Glutamatergic neuron (in vitro differentiated cells): ENCODE data around the gene CTNND2. TPM values are rescaled to one million over a fixed set of nuclear protein-coding genes. Genes with fewer than 3 reads are reported as not detected.

Experiments
- DNase-seq: peaks from one replicate; pipeline ENCODE4 v3.0.0; 2022
- H3K27ac Mint-ChIP-seq: one replicate; pipeline ENCODE4 v1.8.0; 2020; ENCODE audit warnings: mild to moderate bottlenecking, mixed read lengths, inconsistent platforms; ENCODE audit not compliant: unreplicated experiment
- H3K27me3 Mint-ChIP-seq: one replicate; pipeline ENCODE4 v1.8.0; 2020; ENCODE audit warnings: mild to moderate bottlenecking, moderate library complexity, mixed read lengths, inconsistent platforms; ENCODE audit not compliant: unreplicated experiment
- H3K36me3 Mint-ChIP-seq: one replicate; pipeline ENCODE4 v1.8.0; 2020; ENCODE audit warnings: mild to moderate bottlenecking, mixed read lengths, inconsistent platforms; ENCODE audit not compliant: unreplicated experiment
- H3K4me1 Mint-ChIP-seq: one replicate; pipeline ENCODE4 v1.8.0; 2020; ENCODE audit warnings: mild to moderate bottlenecking, low read depth, mixed read lengths, inconsistent platforms; ENCODE audit not compliant: unreplicated experiment
- H3K4me3 Mint-ChIP-seq: one replicate; pipeline ENCODE4 v1.8.0; 2020; ENCODE audit warnings: mild to moderate bottlenecking, mixed read lengths, inconsistent platforms; ENCODE audit not compliant: unreplicated experiment
- H3K9me3 Mint-ChIP-seq: one replicate; pipeline ENCODE4 v1.8.0; 2020; ENCODE audit warnings: mild to moderate bottlenecking, moderate library complexity, mixed read lengths, inconsistent platforms; ENCODE audit not compliant: unreplicated experiment
- CTCF ChIP-seq: fragments of 200-600 bp; sonication (generic); IDR thresholded peaks from one replicate; pipeline ENCODE4 v1.5.0; 2021; ENCODE audit not compliant: partially characterized antibody, unreplicated experiment
- total RNA-seq: library from RNA; stranded (reverse); fragmentation: NEBNext Ultra II Directional; extraction: Animal tissue kit (Norgen Biotek cat#: 25700); gene quantifications from one replicate; pipeline ENCODE4 v1.2.1, GENCODE V29; 2021; ENCODE audit not compliant: unreplicated experiment

CTNND2 gene
- total RNA-seq, 1 donor from 2014 or later = 134 TPM

- peaks cover 9% of the 10 kb centered on the region for H3K4me1 Mint-ChIP-seq
- TF ChIP-seq CTCF = no peak
- H3K36me3 Mint-ChIP-seq = peaks cover 5% of the 10 kb centered on the region
- no peak overlapping the region for H3K4me3 Mint-ChIP-seq
- peaks cover 2% of the 10 kb centered on the region for H3K27me3 Mint-ChIP-seq
- H3K27ac Mint-ChIP-seq = no peak overlapping the region
- H3K9me3 Mint-ChIP-seq = peaks cover 5% of the 10 kb centered on the region
- DNase-seq = no peak
These were observed 111.6 kb downstream of the CTNND2 start for GRCh38 chr5:11792621-11793020.

GRCh38 chr5:11791792-11792191 lies 112.5 kb downstream of the CTNND2 start:
- Mint-ChIP-seq H3K4me3 (no peak overlapping the region), H3K27me3 (peaks cover 2% of the 10 kb centered on the region), H3K36me3 (peaks cover 5% of the 10 kb centered on the region), H3K27ac (no peak overlapping the region), H3K4me1 (peaks cover 9% of the 10 kb centered on the region), H3K9me3 (peaks cover 5% of the 10 kb centered on the region)
- DNase-seq = no peak
- TF ChIP-seq CTCF = no peak

- DNase-seq = no peak
- Mint-ChIP-seq H3K4me3 (no peak overlapping the region), H3K36me3 (peaks cover 5% of the 10 kb centered on the region), H3K27ac (no peak overlapping the region), H3K27me3 (no peaks in the 10 kb centered on the region), H3K4me1 (peaks cover 9% of the 10 kb centered on the region), H3K9me3 (peaks cover 3% of the 10 kb centered on the region)
- TF ChIP-seq CTCF = no peak
These were observed 114.0 kb downstream of the CTNND2 start for GRCh38 chr5:11790201-11790600.

- Mint-ChIP-seq H3K36me3 (peaks cover 6% of the 10 kb centered on the region), H3K27me3 (no peaks in the 10 kb centered on the region), H3K27ac (no peak overlapping the region), H3K4me3 (no peak overlapping the region), H3K9me3 (peaks cover 3% of the 10 kb centered on the region), H3K4me1 (no peaks in the 10 kb centered on the region)
- no peak for TF ChIP-seq CTCF
- DNase-seq = no peak
These were observed 118.4 kb downstream of the CTNND2 start for GRCh38 chr5:11785771-11786352.

GRCh38 chr5:11780641-11781345 lies 123.5 kb downstream of the CTNND2 start:
- Mint-ChIP-seq H3K36me3 (peaks cover 4% of the 10 kb centered on the region), H3K27me3 (no peaks in the 10 kb centered on the region), H3K27ac (no peak overlapping the region), H3K4me1 (no peaks in the 10 kb centered on the region), H3K9me3 (peaks cover 2% of the 10 kb centered on the region), H3K4me3 (no peak overlapping the region)
- no peak for TF ChIP-seq CTCF
- no peak for DNase-seq
